A549 treated with Mapracorat at 1 μM for 4 hours (cell line): Measurements from ENCODE around the gene NT5C1B. TPM values are rescaled to one million over a fixed set of nuclear protein-coding genes. Genes with fewer than 3 reads are reported as not detected.

Source experiments
- total RNA-seq: library from RNA; stranded (reverse); fragments of 200-300 nt; extraction: Qiagen RNA extraction; gene quantifications from 5 replicates; pipeline ENCODE4 v1.2.3, GENCODE V29; 2022

Gene NT5C1B
- not detected in 5 replicates for total RNA-seq

DNA sequence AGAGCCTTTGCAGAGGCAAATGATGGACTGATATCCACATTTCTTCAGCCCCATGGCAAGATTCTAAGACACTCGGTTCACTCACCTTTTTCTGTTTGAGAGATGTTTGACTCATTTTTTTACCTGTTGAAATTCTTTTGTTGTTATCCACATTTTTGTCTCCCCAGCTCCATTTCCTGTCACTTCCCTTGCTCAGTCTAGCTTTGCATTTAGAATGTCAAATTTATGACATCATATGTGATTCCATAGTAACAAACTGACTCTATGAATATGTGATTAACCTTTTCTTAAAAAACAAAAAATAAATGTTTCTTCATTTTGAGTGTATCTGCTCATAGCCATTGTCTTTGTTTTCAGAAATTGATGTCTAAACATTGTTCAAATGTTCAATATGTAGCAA is at the start of gene NT5C1B:
Gene NT5C1B, minus strand, starts transcription at position 216 of the 400 bp plus-strand sequence. Its CDS starts 101 bp downstream, at position 115.

GRCh38 chr2:18560031-18560796 is 29.2 kb downstream of the NT5C1B start, which contains the start of gene RDH14:
TSS of gene RDH14 (minus strand) at chr2:18560653. CDS start at chr2:18560572, 81 bp downstream.

Other genes with a start within 250 kb of the NT5C1B start
- 34.6 to 42.4 TPM (median 37.3 TPM) in 5 replicates for gene RDH14, start 28.9 kb downstream of the NT5C1B start, total RNA-seq